ENCODE data around the gene EHMT2.
"Not testable (repeated sequence)": the region's sequence is repeated elsewhere in the genome, so short reads cannot be mapped to it uniquely, and the experiment has no call there.

Gene EHMT2

DNA sequence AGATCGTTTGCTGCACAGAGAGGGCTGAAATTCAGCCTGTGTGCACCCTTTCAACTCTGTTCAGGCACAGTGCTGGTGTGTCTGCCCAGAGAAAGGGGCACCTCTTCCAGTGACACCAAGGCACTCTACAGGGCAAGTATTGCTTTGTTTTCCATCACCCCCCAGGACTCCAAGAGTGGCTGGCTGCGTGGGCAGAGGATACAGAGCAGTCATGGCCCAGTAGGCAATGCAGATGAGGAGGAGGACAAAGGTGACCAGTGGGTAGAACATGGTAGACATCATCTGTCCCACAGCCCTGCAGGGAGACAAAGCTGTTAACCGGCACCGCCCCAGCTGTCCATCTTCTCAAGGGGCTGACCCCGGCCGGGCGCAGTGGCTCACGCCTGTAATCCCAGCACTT, 28.2 kb downstream of the EHMT2 start:
- Histone ChIP-seq H3K9me3 (ENCODE audit: control insufficient read depth in 2 of 2, low read length in 2 of 2) (no peaks in the 10 kb centered on the region), H3K9ac (ENCODE audit: low read length in 2 of 2) (no peak overlapping the region), H3K27ac (ENCODE audit: low read length) (no peak overlapping the region), H3K4me1 (ENCODE audit: control insufficient read depth, insufficient read depth, low read length) (peaks cover 8% of the 10 kb centered on the region), H3K36me3 (ENCODE audit: control insufficient read depth in 2 of 2, insufficient read depth in 2 of 2, low read length in 2 of 2) (no peaks in the 10 kb centered on the region), H3K27me3 (ENCODE audit: control insufficient read depth in 1 of 2, insufficient read depth in 2 of 2, low read length in 2 of 2) (peaks cover 0 to 2% of the 10 kb centered on the region in 2 donors), H3K4me3 (ENCODE audit: low read length in 2 of 2) (no peak overlapping the region)

DNA sequence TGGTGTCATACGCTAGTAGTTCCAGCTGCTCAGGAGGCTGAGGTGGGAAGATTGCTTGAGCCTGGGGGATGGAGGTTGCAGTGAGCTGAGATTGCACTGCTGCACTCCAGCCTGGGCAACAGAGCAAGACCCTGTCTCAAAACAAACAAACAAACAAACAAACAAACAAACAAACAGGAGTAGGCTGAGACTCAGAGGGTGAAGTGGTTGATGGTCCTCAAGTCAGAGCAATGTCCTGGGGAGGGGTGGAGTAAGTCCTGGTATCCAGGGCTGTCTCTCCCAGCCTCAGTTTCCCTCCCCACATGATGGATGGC, 28.9 kb downstream of the EHMT2 start:
- H3K9ac ChIP-seq (ENCODE audit: low read length in 2 of 2) = not testable (repeated sequence)
- peaks cover 12% of the 10 kb centered on the region for H3K4me1 ChIP-seq (ENCODE audit: control insufficient read depth, insufficient read depth, low read length)

DNA sequence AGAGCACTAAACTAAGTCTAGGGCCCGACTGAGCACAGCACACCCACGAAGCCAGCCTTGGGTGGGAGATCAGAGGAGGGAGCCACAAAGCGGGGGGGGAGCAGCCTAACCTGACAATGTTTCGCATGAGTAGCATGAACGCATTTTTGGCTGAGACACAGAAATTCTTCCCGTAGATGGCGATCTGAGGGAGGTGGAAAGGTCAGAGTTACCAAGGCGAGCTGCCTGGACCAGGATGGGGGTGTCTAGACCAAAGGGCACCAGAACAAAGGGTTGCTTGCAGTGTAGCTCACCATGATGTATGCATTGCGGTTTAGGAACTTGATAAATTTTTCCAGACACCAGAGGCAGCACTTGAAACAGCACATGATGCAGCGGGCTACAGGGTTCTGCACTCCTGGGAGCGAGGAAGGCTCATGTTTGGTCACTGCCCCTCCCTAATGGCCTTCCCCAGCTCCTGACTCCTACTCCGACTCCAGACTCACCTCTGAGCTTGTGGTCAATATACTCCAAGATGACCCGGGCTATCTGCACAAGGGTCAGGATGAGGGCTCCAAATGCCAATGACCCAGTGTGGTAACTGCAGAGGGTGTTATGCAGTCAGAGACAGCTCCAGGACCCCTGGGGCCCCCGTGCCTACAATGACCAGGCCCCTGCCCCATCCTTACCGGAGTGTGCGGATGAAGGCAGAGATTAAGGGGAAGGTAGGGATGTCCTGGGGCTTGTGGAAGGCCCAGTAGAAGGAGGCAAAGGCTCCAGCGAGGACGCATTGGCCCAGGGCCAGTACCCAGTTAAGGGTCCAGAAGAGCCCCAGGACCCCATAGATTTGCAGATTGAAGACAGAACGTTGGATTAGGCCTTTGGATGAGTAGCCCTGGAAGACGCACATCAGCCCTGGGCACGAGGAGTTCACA, 32.0 kb downstream of the EHMT2 start:
- H3K4me1 ChIP-seq (ENCODE audit: control insufficient read depth, insufficient read depth, low read length) = peaks cover 28% of the 10 kb centered on the region
- no peaks in the 10 kb centered on the region for H3K9me3 ChIP-seq (ENCODE audit: control insufficient read depth in 2 of 2, low read length in 2 of 2)
- peaks cover 1 to 6% of the 10 kb centered on the region in 2 donors for H3K36me3 ChIP-seq (ENCODE audit: control insufficient read depth in 2 of 2, insufficient read depth in 2 of 2, low read length in 2 of 2)
- no peak overlapping the region for H3K27ac ChIP-seq (ENCODE audit: low read length)
- H3K27me3 ChIP-seq (ENCODE audit: control insufficient read depth in 1 of 2, insufficient read depth in 2 of 2, low read length in 2 of 2) = peaks cover 0 to 2% of the 10 kb centered on the region in 2 donors
- peak overlapping the region in 1 of 2 donors; percentile 21 for H3K9ac ChIP-seq (ENCODE audit: low read length in 2 of 2)
- H3K4me3 ChIP-seq (ENCODE audit: low read length in 2 of 2) = no peak overlapping the region

More for the DNA sequence above, 28.9 kb downstream of the EHMT2 start:
- H3K27ac ChIP-seq (ENCODE audit: low read length); H3K36me3 ChIP-seq (ENCODE audit: control insufficient read depth in 2 of 2, insufficient read depth in 2 of 2, low read length in 2 of 2); H3K9me3 ChIP-seq (ENCODE audit: control insufficient read depth in 2 of 2, low read length in 2 of 2); H3K4me3 ChIP-seq (ENCODE audit: low read length in 2 of 2); H3K27me3 ChIP-seq (ENCODE audit: control insufficient read depth in 1 of 2, insufficient read depth in 2 of 2, low read length in 2 of 2): not testable (repeated sequence)

DNA sequence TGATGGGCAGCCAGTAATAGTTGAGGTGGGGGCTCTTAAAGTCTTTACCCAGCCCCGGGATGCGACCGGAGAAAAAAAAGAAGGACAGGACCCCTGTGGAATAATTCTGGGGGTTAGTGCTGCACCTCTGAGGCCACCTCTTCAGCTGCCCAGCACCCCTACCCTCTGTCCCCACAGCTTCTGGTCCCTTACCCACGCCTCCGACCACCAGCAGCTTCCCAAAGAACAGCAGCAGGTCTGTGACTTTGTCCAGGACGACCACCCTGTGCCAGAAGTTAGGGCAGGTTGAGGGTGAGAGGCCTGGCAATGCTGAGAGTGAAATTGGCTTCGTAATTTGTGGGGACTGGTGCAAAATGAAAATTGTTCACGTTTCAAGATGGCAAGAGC, 32.7 kb downstream of the EHMT2 start:
- H3K4me1 ChIP-seq (ENCODE audit: control insufficient read depth, insufficient read depth, low read length) = peaks cover 28% of the 10 kb centered on the region
- H3K27ac ChIP-seq (ENCODE audit: low read length) = no peak overlapping the region
- no peak overlapping the region for H3K9ac ChIP-seq (ENCODE audit: low read length in 2 of 2)
- no peak overlapping the region for H3K4me3 ChIP-seq (ENCODE audit: low read length in 2 of 2)
- H3K36me3 ChIP-seq (ENCODE audit: control insufficient read depth in 2 of 2, insufficient read depth in 2 of 2, low read length in 2 of 2) = peaks cover 8 to 12% of the 10 kb centered on the region in 2 donors
- no peaks in the 10 kb centered on the region for H3K9me3 ChIP-seq (ENCODE audit: control insufficient read depth in 2 of 2, low read length in 2 of 2)
- peaks cover 0 to 2% of the 10 kb centered on the region in 2 donors for H3K27me3 ChIP-seq (ENCODE audit: control insufficient read depth in 1 of 2, insufficient read depth in 2 of 2, low read length in 2 of 2)

DNA sequence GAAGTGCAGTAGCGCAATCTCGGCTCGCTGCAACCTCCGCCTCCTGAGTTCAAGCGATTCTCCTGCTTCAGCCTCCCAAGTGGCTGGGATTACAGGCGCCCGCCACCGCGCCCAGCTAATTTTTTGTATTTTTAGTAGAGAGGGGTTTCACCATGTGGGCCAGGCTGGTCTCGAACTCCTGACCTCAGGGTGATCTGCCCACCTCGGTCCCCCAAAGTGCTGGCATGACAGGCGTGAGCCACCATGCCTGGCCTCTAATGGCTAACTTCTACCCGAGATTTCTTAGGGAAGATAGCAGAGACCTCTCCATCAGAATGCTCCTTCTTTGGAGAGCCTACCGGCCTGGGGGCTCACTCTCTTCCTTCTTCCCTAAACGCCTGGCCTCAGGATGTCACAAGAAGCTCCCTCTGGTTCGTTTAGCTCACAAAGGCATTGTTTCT, 33.4 kb downstream of the EHMT2 start:
- Histone ChIP-seq H3K36me3 (ENCODE audit: control insufficient read depth in 2 of 2, insufficient read depth in 2 of 2, low read length in 2 of 2) (peaks cover 14 to 19% of the 10 kb centered on the region in 2 donors), H3K27ac (ENCODE audit: low read length) (peak overlapping the region; percentile 76), H3K4me1 (ENCODE audit: control insufficient read depth, insufficient read depth, low read length) (peaks cover 28% of the 10 kb centered on the region), H3K4me3 (ENCODE audit: low read length in 2 of 2) (peak overlapping the region; percentile 65 to 82), H3K9ac (ENCODE audit: low read length in 2 of 2) (peak overlapping the region; percentile 14 to 55)
- H3K27me3 ChIP-seq (ENCODE audit: control insufficient read depth in 1 of 2, insufficient read depth in 2 of 2, low read length in 2 of 2); H3K9me3 ChIP-seq (ENCODE audit: control insufficient read depth in 2 of 2, low read length in 2 of 2): not testable (repeated sequence)

DNA sequence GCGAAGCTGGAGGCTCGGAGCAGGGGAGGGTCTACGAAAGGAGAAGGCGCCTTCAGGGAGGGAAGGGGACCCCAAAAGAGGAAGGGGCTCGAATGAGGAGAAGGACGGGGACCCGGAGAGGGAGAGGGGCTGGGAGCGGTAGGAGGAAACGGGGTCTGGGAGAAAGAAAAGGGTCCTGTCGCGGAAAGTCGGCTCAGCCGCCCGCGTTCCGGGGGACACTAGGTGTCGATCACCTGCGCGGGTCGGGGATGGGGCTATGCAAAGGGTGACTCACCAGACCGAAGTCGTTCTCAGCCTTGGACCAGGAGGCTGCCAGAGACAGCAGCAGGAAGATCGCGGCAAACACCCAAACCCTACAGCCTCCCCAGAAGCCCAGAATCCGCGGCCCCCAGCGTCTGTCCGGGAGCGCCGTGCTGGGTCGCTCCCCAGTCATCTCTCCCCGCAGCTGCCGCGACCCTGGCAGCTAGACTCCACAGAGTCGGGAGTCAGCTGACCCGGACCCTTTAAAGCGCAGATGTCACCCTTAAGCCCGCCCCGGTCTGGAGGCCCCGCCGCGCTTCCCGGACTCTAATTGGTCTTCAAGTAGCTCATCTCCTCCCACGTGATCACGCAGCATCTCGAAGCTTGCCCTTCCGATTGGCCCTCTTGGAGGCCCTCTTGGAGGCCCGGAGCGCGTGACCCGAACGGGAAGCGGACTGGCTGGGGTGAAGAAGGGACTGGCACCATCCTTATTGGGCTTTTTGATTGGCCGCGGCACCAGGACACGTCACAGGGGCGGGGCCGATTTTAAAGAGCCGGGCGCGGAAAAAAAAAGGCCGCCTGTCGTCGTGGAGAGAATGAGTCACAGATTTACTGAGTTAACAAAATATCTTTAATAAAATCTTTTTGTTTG, 34.9 kb downstream of the EHMT2 start, which contains the start of gene NEU1:
TSS of gene NEU1 (minus strand) at position 478 of the 892 bp plus-strand sequence. CDS start at position 433, 45 bp downstream.
- H3K4me1 ChIP-seq (ENCODE audit: control insufficient read depth, insufficient read depth, low read length) = peaks cover 28% of the 10 kb centered on the region
- H3K9ac ChIP-seq (ENCODE audit: low read length in 2 of 2) = peak within 1 kb of the TSS; percentile 93 to 94
- H3K9me3 ChIP-seq (ENCODE audit: control insufficient read depth in 2 of 2, low read length in 2 of 2) = no peaks in the 10 kb centered on the region
- H3K27ac ChIP-seq (ENCODE audit: low read length) = peak within 1 kb of the TSS; percentile 80
- peak within 1 kb of the TSS; percentile 88 to 95 for H3K4me3 ChIP-seq (ENCODE audit: low read length in 2 of 2)
- H3K27me3 ChIP-seq (ENCODE audit: control insufficient read depth in 1 of 2, insufficient read depth in 2 of 2, low read length in 2 of 2) = no peaks in the 10 kb centered on the region
- H3K36me3 ChIP-seq (ENCODE audit: control insufficient read depth in 2 of 2, insufficient read depth in 2 of 2, low read length in 2 of 2) = peaks cover 18 to 25% of the 10 kb centered on the region in 2 donors

DNA sequence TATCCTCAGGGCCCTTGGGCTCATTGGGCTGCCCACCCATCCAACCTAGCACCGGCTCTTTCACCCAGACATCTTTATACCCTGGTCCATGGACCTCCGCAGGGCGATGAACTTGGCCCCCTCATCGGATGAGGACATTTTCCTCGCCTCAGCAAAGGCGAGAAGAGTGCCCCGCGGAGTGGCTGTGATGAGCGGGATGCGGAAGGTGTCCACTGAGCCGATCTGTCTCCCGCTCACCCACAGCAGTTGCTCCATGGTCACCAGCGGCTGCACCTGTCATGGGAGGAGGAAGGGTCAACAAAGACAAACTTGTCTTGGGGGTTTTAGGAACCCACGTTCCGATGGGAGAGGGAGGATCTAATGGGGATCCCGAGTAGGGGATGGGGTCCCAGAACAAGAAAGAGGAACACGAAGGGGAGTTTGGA, 35.6 kb downstream of the EHMT2 start:
- peak overlapping the region; percentile 88 to 95 for H3K4me3 ChIP-seq (ENCODE audit: low read length in 2 of 2)
- no peaks in the 10 kb centered on the region for H3K9me3 ChIP-seq (ENCODE audit: control insufficient read depth in 2 of 2, low read length in 2 of 2)
- H3K4me1 ChIP-seq (ENCODE audit: control insufficient read depth, insufficient read depth, low read length) = peaks cover 28% of the 10 kb centered on the region
- H3K27ac ChIP-seq (ENCODE audit: low read length) = peak overlapping the region; percentile 80
- H3K9ac ChIP-seq (ENCODE audit: low read length in 2 of 2) = peak overlapping the region; percentile 93 to 94
- H3K27me3 ChIP-seq (ENCODE audit: control insufficient read depth in 1 of 2, insufficient read depth in 2 of 2, low read length in 2 of 2) = no peaks in the 10 kb centered on the region
- peaks cover 24 to 30% of the 10 kb centered on the region in 2 donors for H3K36me3 ChIP-seq (ENCODE audit: control insufficient read depth in 2 of 2, insufficient read depth in 2 of 2, low read length in 2 of 2)

DNA sequence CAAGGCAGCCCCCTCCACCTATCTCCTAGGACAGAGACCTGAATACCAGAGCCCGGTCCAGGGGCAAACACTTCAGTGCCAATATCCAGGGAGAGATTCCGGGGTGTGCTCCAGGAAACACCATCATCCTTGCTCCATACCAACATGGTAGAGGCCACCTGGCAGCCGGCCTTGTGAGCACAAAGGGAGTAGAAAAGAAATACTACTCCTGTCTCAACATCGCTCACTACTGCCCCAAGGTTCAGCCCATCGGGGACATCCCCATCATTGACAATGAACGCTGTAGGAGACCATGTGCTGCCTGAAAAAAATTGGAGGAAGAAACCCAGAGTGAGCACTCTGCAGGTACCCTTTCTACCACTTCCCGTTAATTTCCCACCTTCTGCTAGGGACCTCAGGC, 36.3 kb downstream of the EHMT2 start:
- H3K9ac ChIP-seq (ENCODE audit: low read length in 2 of 2) = no peak overlapping the region

DNA sequence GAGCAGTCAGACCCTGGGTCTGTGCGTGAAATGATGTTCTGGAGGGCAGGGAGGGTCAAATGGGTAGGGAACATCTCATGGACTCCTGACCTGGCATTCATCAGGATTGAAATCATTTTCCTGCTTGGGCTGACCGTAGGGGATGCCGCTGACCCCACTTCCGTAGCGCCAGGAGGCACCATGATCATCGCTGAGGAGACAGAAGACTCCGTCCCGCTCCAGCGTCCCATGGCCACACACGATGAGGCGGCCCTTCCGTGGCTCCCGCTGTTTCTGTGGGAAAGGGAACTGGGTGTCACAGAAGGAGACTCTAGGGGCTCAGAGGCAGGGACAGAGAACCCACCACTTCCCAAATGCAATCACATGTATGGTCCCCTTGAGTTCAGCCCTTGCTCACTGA, 37.1 kb downstream of the EHMT2 start:
- Histone ChIP-seq H3K27ac (ENCODE audit: low read length) (no peak overlapping the region), H3K36me3 (ENCODE audit: control insufficient read depth in 2 of 2, insufficient read depth in 2 of 2, low read length in 2 of 2) (peaks cover 24 to 30% of the 10 kb centered on the region in 2 donors), H3K27me3 (ENCODE audit: control insufficient read depth in 1 of 2, insufficient read depth in 2 of 2, low read length in 2 of 2) (no peaks in the 10 kb centered on the region), H3K4me3 (ENCODE audit: low read length in 2 of 2) (no peak overlapping the region), H3K9ac (ENCODE audit: low read length in 2 of 2) (no peak overlapping the region), H3K4me1 (ENCODE audit: control insufficient read depth, insufficient read depth, low read length) (peaks cover 24% of the 10 kb centered on the region), H3K9me3 (ENCODE audit: control insufficient read depth in 2 of 2, low read length in 2 of 2) (no peaks in the 10 kb centered on the region)

More for the DNA sequence above, 36.3 kb downstream of the EHMT2 start:
- no peak overlapping the region for H3K27ac ChIP-seq (ENCODE audit: low read length)
- H3K36me3 ChIP-seq (ENCODE audit: control insufficient read depth in 2 of 2, insufficient read depth in 2 of 2, low read length in 2 of 2) = peaks cover 24 to 30% of the 10 kb centered on the region in 2 donors
- H3K9me3 ChIP-seq (ENCODE audit: control insufficient read depth in 2 of 2, low read length in 2 of 2) = no peaks in the 10 kb centered on the region
- H3K27me3 ChIP-seq (ENCODE audit: control insufficient read depth in 1 of 2, insufficient read depth in 2 of 2, low read length in 2 of 2) = no peaks in the 10 kb centered on the region
- H3K4me3 ChIP-seq (ENCODE audit: low read length in 2 of 2) = no peak overlapping the region
- peaks cover 25% of the 10 kb centered on the region for H3K4me1 ChIP-seq (ENCODE audit: control insufficient read depth, insufficient read depth, low read length)

DNA sequence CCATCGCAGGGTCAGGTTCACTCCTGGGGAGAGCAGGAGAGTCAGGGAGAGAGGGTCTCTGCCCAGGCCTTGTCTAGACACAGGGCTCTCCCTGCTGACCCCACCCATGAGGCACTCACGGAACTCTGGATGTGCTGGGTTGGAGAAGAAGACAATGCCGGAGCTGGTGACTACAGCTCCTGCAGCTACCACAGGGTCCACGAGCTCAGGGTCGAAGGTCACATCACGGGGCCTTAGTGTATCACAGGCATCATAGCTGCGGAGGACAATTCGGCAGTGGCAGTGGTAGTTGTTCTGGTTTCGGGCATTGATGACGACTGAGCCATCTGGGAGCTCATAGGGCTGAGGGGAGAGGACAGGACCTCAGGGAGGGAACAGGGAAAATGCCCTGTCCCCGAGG, 37.6 kb downstream of the EHMT2 start:
- Histone ChIP-seq H3K9ac (ENCODE audit: low read length in 2 of 2) (no peak overlapping the region), H3K27ac (ENCODE audit: low read length) (no peak overlapping the region), H3K27me3 (ENCODE audit: control insufficient read depth in 1 of 2, insufficient read depth in 2 of 2, low read length in 2 of 2) (no peaks in the 10 kb centered on the region), H3K36me3 (ENCODE audit: control insufficient read depth in 2 of 2, insufficient read depth in 2 of 2, low read length in 2 of 2) (peaks cover 24 to 30% of the 10 kb centered on the region in 2 donors), H3K9me3 (ENCODE audit: control insufficient read depth in 2 of 2, low read length in 2 of 2) (no peaks in the 10 kb centered on the region), H3K4me3 (ENCODE audit: low read length in 2 of 2) (no peak overlapping the region), H3K4me1 (ENCODE audit: control insufficient read depth, insufficient read depth, low read length) (peaks cover 24% of the 10 kb centered on the region)
